Tracheal epithelial cell (primary cell): ENCODE results near the gene HS3ST3A1. TPM values are rescaled to one million over a fixed set of nuclear protein-coding genes. Genes with fewer than 3 reads are reported as not detected.

Experiments used
- total RNA-seq: library from RNA; depleted of rRNA; stranded (reverse); fragments of >200 nt; gene quantifications from 2 replicates; pipeline ENCODE4 v1.2.1, GENCODE V29; 2014

Gene HS3ST3A1
- total RNA-seq: 1.5 and 2.4 TPM in 2 replicates

DNA sequence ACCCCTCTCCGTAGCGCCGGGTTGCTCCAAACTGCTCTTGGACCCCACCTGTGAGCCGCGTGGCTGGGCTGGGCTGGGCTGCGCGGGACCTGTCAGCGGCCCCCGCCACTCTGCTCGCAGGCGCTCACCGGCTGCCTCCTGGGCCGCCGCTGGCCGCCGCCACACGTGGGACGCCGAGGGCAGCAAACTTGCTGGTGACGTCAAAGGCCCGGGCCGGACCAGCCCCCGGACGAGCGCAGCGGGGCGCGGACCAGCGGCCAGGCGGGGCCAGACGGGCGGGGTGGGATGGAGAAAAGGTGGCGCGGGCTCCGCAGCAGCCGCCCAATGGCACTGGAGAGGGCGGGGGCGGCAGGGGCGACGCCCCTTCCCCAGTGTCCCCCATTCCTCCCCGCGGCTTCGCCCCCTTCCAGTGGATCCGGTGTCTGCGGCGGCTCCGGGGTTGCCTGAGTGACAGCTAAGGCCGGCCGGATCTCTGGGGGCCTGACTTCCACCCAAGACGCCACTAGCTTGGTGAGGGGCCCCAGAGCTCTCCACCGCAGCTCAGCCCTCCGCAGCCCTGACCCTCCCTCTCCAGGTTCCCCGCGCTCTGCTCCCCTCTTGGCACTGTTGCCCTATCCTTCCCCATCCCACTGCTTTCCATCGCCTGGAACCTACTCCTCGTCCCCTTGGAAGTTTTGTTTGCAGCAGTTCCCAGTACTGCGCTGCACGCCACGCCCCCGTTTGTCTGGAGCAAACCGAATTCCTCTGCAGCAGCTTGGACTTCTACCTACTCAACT lies at the start of gene HS3ST3A1:
Gene HS3ST3A1, minus strand, starts transcription at position 154 of the 776 bp plus-strand sequence. CDS start 800 bp downstream, outside the sequence.

